Fibroblast of the aortic adventitia (primary cell): Measurements from ENCODE around the gene UBE2N. TPM values are rescaled to one million over a fixed set of nuclear protein-coding genes. Genes with fewer than 3 reads are reported as not detected.

Experiments used
- DNase-seq: peaks from one replicate; pipeline ENCODE4 v3.0.0-alpha.2; 2010; ENCODE audit warnings: low read depth
- H3K4me3 ChIP-seq: 2 replicates; pipeline ENCODE4 v1.5.1; 2011; ENCODE audit warnings: low read depth, mild to moderate bottlenecking, control low read depth, low read length, moderate library complexity
- CTCF ChIP-seq: IDR thresholded peaks from 2 replicates; pipeline ENCODE4 v1.5.1; 2011; ENCODE audit warnings: mild to moderate bottlenecking, low read length, control low read depth, inconsistent platforms; ENCODE audit not compliant: insufficient read depth
- total RNA-seq: library from RNA; depleted of rRNA; stranded (reverse); fragments of >200 nt; gene quantifications from 2 replicates; pipeline ENCODE4 v1.2.3, GENCODE V29; 2012; ENCODE audit warnings: low replicate concordance

Gene UBE2N
- total RNA-seq, 1 donor: 63.5 TPM

- TF ChIP-seq CTCF: no peak
- H3K4me3 ChIP-seq: peak overlapping the region; percentile 90
- no peak for DNase-seq
Measured at GRCh38 chr12:93468008-93468371, 26.2 kb upstream of the UBE2N start.

GRCh38 chr12:93467351-93468007 lies 25.7 kb upstream of the UBE2N start, which contains the start of gene MRPL42:
TSS of gene MRPL42 (plus strand) at chr12:93467514. CDS start at chr12:93469286, 1,772 bp downstream.
- TF ChIP-seq CTCF: peak; percentile 89
- H3K4me3 ChIP-seq: peak within 1 kb of the TSS; percentile 90
- DNase-seq: peak; percentile 87

GRCh38 chr12:93466625-93467350 lies 25.0 kb upstream of the UBE2N start:
- no peak overlapping the region for H3K4me3 ChIP-seq
- no peak for DNase-seq
- TF ChIP-seq CTCF: no peak

- no peak for TF ChIP-seq CTCF
- no peak for DNase-seq
- H3K4me3 ChIP-seq: no peak overlapping the region
Measured at GRCh38 chr12:93465841-93466240, 24.1 kb upstream of the UBE2N start.

- DNase-seq: no peak
- no peak overlapping the region for H3K4me3 ChIP-seq
- TF ChIP-seq CTCF: no peak
Measured at GRCh38 chr12:93461503-93461902, 19.8 kb upstream of the UBE2N start.

- DNase-seq: no peak
- H3K4me3 ChIP-seq: no peak overlapping the region
- TF ChIP-seq CTCF: no peak
Measured at GRCh38 chr12:93460902-93461301, 19.2 kb upstream of the UBE2N start.
